HFFc6 (cell line): ENCODE data around the gene GARIN3. TPM values are rescaled to one million over a fixed set of nuclear protein-coding genes. Genes with fewer than 3 reads are reported as not detected.

Experiments
- DNase-seq: peaks from one replicate; pipeline ENCODE4 v3.0.0-alpha.2; 2018
- H3K27ac Mint-ChIP-seq: 2 replicates; pipeline ENCODE4 v1.8.0; 2020; ENCODE audit warnings: mild to moderate bottlenecking, mixed read lengths
- H3K27me3 Mint-ChIP-seq: 2 replicates; pipeline ENCODE4 v1.8.0; 2021; ENCODE audit warnings: mild to moderate bottlenecking, moderate library complexity, mixed read lengths; ENCODE audit not compliant: insufficient read depth
- H3K36me3 Mint-ChIP-seq: 2 replicates; pipeline ENCODE4 v1.8.0; 2021; ENCODE audit warnings: low read depth, mixed read lengths
- H3K4me1 Mint-ChIP-seq: 2 replicates; pipeline ENCODE4 v1.8.0; 2020; ENCODE audit warnings: low read depth, mixed read lengths
- H3K4me3 Mint-ChIP-seq: 2 replicates; pipeline ENCODE4 v1.8.0; 2020; ENCODE audit warnings: mild to moderate bottlenecking, moderate library complexity, mixed read lengths
- H3K9me3 Mint-ChIP-seq: 2 replicates; pipeline ENCODE4 v1.8.0; 2020; ENCODE audit warnings: mild to moderate bottlenecking, mixed read lengths
- total RNA-seq, 6 experiments: library from RNA; stranded (reverse); fragmentation: NEBNext Ultra II Directional; extraction: Animal tissue kit (Norgen Biotek cat#: 25700); gene quantifications; 2 replicates in 1 of 6; 3 replicates in 5 of 6; pipeline ENCODE4 v1.2.3, GENCODE V29; 2021
- TF ChIP-seq, protein P1 (sequence below): fragments of 200-600 bp; sonication (generic); IDR thresholded peaks from 2 replicates; pipeline ENCODE4 v1.5.0; 2021; ENCODE audit warnings: antibody characterized with exemption, mild to moderate bottlenecking

GARIN3 gene
- total RNA-seq, 6 experiments from 2014 or later: not detected

DNA sequence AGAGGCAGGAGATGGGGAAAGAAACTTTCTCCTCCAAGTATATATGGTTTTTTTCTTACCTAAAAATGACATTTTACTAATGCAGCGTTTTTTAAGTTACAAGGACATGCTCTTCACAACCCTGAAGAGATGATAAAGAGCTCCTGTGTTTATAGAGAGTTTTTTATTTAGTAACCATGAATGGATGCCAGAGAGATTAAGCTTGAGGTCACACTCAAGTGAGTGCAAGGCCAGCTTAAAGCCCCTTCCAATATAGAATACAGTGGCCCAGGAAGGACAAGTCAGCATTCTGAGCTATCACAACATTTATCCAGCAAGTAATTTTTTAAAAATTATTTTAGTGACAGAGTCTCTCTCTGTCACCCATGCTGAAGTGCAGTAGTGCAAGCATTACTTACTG, 50.6 kb downstream of the GARIN3 start:
- Mint-ChIP-seq H3K9me3 (no peaks in the 10 kb centered on the region), H3K27me3 (peaks cover 6% of the 10 kb centered on the region; the same call in 1 of the 2 replicates), H3K4me1 (no peaks in the 10 kb centered on the region), H3K27ac (no peak overlapping the region), H3K4me3 (no peak overlapping the region), H3K36me3 (no peaks in the 10 kb centered on the region)
- DNase-seq: no peak
- TF ChIP-seq, protein P1, sequence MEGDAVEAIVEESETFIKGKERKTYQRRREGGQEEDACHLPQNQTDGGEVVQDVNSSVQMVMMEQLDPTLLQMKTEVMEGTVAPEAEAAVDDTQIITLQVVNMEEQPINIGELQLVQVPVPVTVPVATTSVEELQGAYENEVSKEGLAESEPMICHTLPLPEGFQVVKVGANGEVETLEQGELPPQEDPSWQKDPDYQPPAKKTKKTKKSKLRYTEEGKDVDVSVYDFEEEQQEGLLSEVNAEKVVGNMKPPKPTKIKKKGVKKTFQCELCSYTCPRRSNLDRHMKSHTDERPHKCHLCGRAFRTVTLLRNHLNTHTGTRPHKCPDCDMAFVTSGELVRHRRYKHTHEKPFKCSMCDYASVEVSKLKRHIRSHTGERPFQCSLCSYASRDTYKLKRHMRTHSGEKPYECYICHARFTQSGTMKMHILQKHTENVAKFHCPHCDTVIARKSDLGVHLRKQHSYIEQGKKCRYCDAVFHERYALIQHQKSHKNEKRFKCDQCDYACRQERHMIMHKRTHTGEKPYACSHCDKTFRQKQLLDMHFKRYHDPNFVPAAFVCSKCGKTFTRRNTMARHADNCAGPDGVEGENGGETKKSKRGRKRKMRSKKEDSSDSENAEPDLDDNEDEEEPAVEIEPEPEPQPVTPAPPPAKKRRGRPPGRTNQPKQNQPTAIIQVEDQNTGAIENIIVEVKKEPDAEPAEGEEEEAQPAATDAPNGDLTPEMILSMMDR: no peak

DNA sequence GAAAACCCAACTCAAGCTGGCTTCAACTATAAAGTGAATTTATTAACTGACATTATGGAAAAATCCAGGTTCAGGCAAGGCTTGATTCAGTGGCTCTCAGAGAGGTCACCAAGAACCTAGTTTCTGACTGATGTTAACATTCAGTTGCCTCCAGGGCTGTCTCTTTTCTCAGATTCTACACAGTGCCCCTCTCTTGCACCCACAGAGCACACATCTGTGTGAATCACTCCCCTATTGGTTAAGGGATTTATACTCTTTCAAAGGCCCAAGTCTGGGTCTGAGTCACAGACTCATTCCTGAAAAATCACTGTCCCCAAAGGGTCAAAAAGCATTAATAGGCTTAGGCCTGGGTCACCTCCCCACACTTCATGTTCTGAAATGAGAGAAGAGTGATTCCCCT, 51.1 kb downstream of the GARIN3 start:
- H3K4me1 Mint-ChIP-seq: no peaks in the 10 kb centered on the region
- no peaks in the 10 kb centered on the region for H3K9me3 Mint-ChIP-seq
- H3K36me3 Mint-ChIP-seq: no peaks in the 10 kb centered on the region
- peaks cover 6% of the 10 kb centered on the region; the same call in 1 of the 2 replicates for H3K27me3 Mint-ChIP-seq
- no peak overlapping the region for H3K4me3 Mint-ChIP-seq
- no peak for DNase-seq
- TF ChIP-seq, protein P1: no peak
- H3K27ac Mint-ChIP-seq: no peak overlapping the region

DNA sequence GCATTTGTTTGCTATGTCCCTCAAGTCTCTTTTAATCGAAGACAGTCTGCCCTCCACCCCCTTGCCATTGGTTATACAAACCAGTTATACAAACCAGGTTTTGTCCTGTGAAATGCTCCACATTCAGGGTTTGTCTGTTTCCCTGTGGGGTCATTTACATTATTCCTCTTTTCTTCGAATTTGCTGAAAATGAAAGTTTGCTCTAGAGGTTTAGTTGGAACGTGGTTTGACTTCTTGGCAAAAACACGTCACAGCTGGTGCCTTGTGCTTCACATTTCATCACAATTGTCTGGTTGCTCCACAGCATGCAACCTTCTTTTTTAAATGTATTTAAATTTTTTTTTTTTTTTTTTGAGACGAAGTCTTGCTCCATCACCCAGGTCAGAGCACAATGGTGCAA, 53.1 kb downstream of the GARIN3 start:
- H3K4me1 Mint-ChIP-seq: no peaks in the 10 kb centered on the region
- TF ChIP-seq, protein P1: no peak
- H3K27me3 Mint-ChIP-seq: peaks cover 6% of the 10 kb centered on the region; the same call in 1 of the 2 replicates
- H3K27ac Mint-ChIP-seq: no peak overlapping the region
- no peaks in the 10 kb centered on the region for H3K9me3 Mint-ChIP-seq
- DNase-seq: no peak
- no peak overlapping the region; the same call in 1 of the 2 replicates for H3K4me3 Mint-ChIP-seq
- no peaks in the 10 kb centered on the region for H3K36me3 Mint-ChIP-seq

Other genes starting within 250 kb of the GARIN3 start
- gene TIMD4, start 203.0 kb downstream of the GARIN3 start, total RNA-seq: not detected
- not detected for gene HAVCR1, start 107.1 kb downstream of the GARIN3 start, total RNA-seq
- under 1 TPM in 1 of 6 experiments, not detected in 5; 0.07 TPM for gene HAVCR2, start 57.2 kb downstream of the GARIN3 start, total RNA-seq
- gene MED7, start 23.4 kb downstream of the GARIN3 start, total RNA-seq: 10 to 100 TPM in 5 of 6 experiments, 1 to 10 TPM in 1; 9.3 to 11.0 (median 10.7) TPM
- not detected for gene ITK, start 14.6 kb upstream of the GARIN3 start, total RNA-seq
- 10 to 100 TPM in 3 of 6 experiments, 1 to 10 TPM in 3; 7.1 to 20.0 (median 9.7) TPM for gene CYFIP2, start 99.9 kb upstream of the GARIN3 start, total RNA-seq